GM21737 (cell line): ENCODE results near the gene KRTAP10-12.

Experiments
- ATAC-seq: cut with Tn5 transposase; IDR thresholded peaks from one replicate; pipeline ENCODE4 v1.9.1; 2021; ENCODE audit warnings: mild to moderate bottlenecking, moderate library complexity; ENCODE audit not compliant: unreplicated experiment

The KRTAP10-12 gene

DNA sequence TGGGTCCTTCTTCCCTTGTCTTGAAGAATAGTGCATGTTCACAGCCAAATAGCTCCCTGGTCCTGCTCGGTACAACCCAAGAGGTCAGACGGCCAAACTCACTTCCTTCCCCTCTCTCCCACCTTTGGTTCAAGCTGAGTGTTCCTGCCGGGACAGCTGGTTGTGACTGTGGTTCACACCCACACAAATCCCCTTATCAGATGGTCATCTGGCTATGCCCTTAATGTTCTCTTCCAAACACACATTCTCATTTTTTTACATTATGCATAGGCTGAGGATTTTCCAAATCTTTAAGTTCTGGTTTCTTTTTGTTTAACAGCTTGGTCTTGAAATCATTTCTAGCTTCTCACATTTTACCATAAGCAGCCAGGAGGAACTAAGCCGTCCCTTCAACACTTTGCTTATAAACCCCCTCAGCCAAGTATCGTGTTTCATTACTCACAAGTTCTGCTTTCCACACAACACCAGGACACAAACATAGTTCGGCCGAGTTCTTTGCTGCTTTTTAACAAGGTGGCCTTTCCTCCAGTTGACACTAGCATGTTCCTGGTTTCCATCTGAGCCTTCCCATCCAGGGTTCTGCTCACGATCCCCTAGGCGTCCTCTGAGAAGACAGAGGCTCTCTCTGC is 34.1 kb downstream of the KRTAP10-12 start:
- ATAC-seq = no peak

DNA sequence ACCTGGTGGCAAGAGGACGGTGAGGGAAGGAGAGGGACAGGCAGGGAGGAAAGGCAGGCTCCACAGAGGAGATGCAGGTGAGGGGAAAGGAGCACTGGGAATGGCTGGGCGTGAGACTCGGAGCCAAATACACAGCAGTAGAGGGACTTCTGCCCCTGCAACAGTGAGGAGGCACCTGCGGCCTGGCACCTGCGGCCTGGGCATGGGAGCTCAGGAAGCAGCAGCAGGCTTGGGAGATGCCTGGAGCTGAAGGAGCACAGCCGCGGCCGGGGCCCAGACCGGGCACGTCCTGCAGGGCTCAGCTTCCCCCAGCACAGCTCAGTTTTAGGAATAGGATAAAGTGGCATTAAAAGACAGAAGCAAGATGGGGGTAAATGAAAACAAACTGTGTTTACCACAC is 35.3 kb downstream of the KRTAP10-12 start:
- ATAC-seq = no peak

DNA sequence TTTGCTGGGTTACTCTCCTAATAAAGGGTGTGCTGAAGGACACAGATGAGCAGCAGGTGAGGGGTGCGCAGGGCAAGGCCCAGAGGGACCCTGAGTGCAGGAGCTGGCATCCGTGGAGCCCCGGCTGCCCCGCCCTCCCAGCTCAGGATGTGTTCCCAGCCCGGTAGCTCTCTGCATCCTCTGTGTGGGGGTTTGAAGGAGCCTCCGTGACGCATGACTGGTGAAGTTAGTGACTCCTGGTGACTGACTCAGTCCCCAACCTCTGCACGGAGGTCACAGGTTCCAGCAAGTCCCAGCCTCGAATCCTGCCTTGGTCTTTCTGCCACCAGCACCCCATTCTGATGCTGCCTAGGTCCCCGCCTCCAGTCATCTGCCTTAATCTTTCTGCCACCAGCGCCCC is 36.0 kb downstream of the KRTAP10-12 start:
- no peak for ATAC-seq

DNA sequence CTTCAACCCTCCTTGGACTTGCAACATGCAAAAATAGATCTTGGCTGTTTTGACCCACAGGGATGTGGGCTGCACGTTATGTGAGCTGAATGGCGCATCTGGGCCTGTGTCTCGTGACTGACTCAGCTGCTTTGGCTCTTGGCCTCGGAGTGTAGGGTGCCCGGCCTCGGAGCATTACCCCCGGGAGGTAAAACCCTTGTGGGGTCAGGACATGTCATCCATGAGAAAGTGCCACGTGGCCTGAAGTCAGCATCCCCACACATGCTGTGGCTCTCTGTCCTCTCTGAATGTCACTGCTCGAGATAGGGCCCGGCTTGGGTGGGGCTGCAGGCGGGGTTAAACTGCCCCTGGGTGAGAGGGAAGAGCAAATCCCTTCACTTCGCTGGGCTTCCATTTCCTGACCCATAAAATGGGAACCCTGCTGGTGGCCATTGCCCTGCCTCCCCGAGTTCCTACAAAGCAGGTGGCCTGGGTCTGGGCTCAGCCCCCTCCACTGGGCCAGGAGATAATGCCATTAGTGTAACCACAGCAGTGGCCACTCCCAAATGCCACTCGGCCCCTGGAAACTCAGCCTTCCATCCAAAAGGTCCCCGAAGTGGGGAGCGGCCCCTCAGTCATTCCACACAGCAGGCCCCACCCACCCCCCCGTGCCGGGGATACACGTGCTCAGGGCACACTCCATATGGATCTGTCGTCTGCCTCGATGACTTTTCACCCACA is 37.2 kb downstream of the KRTAP10-12 start:
- no peak for ATAC-seq

DNA sequence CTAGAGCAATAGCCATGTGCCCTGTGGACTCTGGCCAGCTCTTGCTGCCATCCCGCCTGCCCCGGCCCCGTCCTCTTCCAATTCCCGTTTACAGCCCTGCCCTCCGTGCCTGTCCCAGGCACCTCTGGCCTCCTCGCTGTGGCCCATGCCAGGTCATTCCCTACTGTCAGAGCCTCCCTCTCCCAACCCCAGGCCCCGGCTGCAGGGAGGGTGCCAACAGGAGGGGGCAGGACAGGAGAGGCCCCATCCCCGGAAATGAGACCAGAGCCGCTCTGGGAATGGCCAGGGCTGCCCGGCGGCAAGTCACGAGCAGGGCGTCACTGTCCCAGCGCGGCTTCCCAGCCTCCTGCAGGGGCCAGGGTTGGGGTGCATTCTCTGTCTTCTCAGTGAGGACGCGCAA is 37.9 kb downstream of the KRTAP10-12 start:
- no peak for ATAC-seq

DNA sequence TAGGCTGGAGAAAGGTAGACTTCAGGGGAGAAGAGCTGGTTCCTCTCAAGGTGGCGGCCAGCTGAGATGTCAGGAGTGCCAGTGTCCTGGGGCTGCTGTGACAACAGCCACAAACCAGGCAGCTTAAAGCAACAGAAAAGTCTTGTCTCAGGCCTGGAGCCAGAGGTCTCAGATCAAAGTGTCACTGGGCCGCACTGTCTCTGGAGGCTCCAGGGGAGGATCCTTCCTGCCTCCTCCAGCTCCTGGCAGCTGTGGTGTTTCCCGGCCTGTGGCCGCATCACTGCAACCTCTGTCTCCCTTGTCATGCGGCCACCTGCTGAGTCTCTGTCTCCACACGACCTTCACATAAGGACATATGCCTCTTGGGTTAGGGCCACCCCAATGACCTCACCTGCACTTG is 38.8 kb downstream of the KRTAP10-12 start:
- no peak for ATAC-seq

DNA sequence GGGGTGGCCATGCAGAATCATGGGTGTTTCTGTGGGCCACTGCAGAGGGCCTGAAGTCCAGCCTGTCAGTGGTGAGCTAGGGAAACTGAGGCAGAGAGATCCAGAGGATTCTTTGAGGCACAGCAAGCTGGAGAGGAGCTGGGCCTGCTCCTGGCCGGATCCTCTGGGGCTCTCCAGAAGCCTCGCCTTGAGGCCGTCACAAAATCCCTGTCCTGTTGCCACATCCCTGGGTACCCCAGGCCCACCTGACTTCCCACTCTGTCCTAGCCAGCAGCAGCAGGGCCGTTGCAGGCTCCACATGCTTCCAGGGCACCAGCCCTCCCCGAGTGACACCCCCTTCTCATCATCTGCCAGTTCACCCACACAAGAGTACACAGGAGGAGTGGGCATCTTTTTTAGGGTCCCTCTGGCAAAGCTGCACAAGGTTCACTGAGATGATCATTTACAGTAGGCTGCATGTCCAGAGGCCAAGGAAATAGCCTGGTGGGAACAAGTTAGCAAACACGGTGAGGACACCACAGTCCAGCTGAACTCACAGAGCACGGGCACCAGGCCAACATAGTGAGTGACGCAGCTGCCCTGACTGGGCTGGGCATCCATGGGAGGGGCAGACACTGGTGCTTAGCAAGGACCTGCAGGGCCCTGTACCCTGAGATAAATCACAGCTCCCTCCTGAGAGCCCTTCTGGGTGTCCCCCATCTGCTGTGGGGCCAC is 39.5 kb downstream of the KRTAP10-12 start:
- no peak for ATAC-seq

DNA sequence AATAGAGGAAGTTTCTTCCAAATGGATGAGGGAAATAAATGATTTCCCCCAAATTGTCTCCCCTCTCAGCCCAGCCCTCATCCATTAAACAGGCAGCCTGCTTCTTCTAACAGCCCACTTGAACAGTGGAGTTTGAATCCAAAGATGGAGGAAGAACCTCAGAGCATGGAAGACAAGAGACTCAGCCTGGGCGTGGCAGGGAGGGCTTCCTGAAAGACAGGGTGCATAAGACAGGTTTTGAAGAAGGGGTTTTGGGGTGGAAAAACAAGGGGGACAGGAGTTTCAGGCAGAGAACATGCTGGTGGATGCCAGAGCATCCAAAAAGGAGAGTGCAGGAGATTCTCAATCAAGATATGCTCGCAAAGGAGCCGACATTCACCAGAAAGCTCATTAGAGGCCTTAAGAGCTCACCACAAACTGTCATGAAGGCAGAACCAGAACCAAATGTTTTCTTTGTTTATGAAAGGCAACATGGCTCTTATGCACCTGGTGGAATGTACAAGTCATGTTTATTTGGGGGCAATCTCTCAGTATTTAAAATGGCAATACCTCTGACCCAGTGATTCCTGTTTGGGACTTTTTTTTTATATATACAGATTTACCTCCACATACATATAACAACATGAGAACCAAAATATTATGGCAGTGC is 40.9 kb downstream of the KRTAP10-12 start:
- ATAC-seq = no peak

DNA sequence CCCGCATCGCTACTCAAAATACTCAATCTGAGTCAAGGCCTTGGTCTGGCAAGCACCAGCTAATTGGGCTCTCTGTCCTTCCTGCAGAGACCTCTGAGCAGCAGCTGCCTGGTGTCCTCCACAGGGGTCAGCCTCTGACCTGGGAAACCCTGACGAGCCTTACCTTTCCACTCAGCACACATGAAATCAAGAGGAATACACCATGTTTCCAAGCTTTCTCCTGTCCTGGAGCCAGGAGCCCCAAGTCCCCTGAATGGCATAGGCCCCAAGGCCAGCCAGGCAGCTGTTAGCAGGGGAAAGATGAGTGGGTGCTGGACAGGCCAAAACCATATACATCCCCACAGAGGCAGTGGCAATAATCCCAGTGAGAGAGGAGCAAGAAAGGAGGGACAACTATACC is 41.6 kb downstream of the KRTAP10-12 start:
- ATAC-seq = no peak

DNA sequence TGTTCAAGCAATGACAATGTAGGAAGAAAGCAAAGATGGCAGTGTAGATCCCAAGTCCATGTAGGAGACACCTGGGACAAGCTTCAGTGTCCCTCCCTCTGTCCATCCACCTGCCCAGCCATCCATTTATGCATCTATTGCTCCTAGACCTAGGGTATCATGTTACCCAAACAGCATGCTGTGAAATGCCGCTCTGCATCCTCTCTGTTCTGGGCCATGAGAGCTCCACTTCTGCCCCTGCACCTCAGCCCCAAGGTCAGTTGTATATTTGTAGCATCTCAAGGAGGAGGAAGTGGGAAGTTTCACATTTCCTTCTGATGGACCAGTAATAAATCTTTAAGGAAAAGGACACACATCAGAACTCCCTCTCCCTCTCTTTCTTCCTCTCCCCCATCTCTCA is 42.3 kb downstream of the KRTAP10-12 start:
- no peak for ATAC-seq

DNA sequence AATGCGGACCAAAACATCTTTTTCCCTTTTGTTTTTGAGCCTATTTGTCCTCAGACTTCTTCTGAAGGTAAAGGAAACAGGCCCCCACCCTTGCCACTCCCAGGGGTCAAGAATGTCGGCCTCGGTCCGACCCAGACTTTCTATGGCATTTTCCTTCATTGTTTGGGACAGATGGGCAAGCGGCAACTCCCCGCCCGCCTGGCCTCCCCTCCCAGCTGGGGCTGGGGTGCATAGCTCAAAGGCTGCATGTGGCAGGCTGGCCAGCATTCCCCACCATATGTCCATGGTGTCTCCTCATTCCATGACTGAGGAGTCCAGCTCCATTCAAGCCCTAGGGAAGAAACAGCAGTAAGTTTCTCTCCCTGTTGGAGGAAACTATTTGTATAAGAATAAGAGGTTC is 43.8 kb downstream of the KRTAP10-12 start:
- ATAC-seq = no peak

DNA sequence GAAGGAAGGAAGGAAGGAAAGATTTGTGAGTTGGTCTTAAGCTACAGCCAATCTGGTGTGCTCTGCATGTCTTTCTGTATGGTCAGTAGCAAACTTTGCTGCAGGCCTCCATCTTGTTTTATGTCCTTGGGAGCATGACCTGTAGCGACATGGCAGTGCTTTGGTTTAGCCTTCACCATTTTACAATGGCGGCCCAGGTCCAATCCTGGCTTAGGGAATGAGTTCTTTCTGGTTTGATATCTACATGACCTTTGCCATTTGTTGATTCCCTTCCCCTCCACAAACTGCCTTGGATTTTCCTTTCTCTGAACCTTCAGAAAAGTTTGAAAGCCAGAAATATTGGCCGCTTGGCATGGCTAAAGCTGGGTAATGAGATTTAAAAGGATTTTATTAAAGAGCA is 44.9 kb downstream of the KRTAP10-12 start:
- ATAC-seq = no peak

DNA sequence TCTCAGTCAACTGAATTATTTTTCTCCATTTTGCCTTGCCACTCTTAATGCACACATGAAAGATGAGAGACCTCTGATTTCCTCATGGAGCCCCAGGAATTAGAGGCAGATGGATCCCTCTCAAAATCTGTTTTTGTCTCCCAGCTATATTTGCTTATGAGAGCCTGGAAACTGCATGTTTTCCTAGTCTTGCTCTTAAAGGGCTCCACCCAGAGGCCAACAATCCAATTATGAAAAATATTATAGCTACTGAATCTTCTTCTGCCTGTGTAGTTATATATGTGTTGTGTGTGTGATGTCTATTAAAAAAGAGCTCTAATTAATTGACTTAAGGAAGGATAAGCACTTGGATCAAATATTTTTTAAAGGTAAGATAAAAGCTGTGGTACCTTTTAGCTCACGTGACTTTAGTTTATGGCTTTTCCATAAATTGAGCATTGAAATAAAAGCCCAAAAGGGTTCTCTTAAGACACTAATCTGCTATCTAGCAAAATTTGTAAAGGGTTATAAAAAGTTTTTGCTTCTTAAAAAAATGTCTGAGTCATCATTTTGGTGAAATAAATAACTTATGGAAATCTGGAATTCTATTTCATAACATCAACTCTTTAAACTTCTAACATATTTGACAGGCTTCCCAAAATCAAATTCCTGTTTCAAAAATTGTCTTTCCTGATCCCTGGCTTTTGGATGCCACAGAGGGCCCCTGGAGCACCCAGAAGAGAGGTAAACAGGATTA is 45.6 kb downstream of the KRTAP10-12 start:
- ATAC-seq = no peak
